Gastrocnemius medialis (tissue), 4 donors: ENCODE measurements around the gene EZR.

Source experiments
- POLR2A ChIP-seq, 2 donors: fragments of 450-650 bp; IDR thresholded peaks; one replicate each; pipeline ENCODE4 v1.6.1; 2017; ENCODE audit warnings: antibody characterized with exemption in 2 of 2, mild to moderate bottlenecking in 2 of 2, moderate library complexity in 2 of 2
- TF ChIP-seq, protein P1 (sequence below), 5 experiments: fragments of 450-650 bp in 3 of 5; fragments of 200-600 bp in 2 of 5; sonication (generic) in 2 of 5; IDR thresholded peaks in 4 of 5; conservative IDR thresholded peaks in 1 of 5; 1 replicate in 4 of 5; 2 replicates in 1 of 5; pipeline ENCODE4 v1.5.1; 2016 to 2019; ENCODE audit warnings: antibody characterized with exemption in 5 of 5, mild to moderate bottlenecking in 3 of 5, moderate library complexity in 3 of 5

DNA sequence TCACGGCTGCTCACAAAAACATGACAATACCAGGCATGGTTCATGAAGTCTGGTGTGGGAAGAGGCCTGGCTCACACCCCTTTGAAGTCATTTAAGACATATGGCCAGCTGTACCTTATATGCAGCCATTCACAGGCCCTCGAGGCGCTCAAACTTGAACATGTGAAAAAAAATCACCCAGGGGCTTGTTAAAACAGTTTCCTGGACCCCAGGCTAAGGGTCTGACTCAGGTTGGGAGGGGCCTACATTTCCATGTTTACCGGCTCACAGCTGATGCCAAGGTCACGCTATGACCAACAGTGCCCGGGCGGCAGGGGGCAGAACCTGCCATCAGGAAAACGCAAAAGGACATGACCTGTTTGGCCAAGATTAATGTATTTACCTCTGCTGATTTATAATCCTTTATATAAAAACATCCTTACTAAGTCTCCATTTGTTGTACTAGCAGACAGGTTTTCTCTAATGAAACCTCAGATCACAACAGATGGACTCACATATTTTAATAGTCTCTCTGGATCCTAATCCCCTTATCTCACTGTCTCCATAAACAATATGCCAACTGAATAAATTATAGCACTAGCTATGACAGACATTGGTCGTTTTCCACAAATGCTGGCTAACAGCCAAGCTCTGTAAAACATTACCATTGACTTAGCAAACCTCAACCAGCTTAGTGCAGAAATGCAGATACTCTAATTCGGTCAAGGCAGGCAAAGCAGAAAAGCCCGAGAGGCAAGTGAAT is 19.9 kb downstream of the EZR start:
- TF ChIP-seq, protein P1, sequence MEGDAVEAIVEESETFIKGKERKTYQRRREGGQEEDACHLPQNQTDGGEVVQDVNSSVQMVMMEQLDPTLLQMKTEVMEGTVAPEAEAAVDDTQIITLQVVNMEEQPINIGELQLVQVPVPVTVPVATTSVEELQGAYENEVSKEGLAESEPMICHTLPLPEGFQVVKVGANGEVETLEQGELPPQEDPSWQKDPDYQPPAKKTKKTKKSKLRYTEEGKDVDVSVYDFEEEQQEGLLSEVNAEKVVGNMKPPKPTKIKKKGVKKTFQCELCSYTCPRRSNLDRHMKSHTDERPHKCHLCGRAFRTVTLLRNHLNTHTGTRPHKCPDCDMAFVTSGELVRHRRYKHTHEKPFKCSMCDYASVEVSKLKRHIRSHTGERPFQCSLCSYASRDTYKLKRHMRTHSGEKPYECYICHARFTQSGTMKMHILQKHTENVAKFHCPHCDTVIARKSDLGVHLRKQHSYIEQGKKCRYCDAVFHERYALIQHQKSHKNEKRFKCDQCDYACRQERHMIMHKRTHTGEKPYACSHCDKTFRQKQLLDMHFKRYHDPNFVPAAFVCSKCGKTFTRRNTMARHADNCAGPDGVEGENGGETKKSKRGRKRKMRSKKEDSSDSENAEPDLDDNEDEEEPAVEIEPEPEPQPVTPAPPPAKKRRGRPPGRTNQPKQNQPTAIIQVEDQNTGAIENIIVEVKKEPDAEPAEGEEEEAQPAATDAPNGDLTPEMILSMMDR (IDR thresholded peaks at IDR 0.05 in 4 of 5, conservative IDR thresholded peaks at IDR 0.05 in 1 of 5), result no peak
- TF ChIP-seq POLR2A (IDR thresholded peaks at IDR 0.05), result no peak
